ENCODE measurements around the gene TRMT61B.

DNA sequence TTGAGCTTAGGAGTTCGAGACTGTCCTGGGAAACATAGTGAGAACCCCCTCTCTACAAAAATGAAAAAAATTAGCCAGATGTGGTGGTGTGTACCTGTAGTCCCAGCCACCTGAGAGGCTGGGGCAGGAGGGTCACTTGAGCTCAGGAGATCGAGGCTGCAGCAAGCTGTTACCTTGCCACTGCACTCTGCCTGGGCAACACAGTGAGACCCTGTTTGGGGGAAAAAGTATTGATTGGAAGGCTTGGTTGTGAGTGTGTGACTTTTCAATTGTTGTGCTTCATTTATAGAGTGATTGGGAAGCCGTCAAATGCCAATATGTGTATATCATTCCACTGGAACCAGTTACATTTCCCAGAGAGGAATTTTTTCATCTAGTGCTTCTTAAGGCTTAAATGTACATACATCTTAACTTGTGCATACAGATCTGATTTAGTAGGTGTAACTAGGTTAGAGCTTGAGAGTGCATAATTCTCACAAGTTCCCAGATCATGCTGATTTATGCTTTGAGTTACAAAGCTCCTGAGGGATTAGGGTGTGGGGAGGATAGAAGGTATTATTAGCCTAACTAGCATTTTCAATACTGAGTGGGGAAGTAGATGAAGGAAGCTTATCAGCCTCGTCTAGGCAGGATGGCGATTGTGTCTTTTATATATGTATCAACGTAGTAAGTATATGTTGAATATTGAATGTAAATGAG is 39.7 kb upstream of the TRMT61B start:
- TF ChIP-seq ZNF124 (CRISPR knock-in tag; IDR thresholded peaks at IDR 0.05): no peak
- TF ChIP-seq, protein P1, sequence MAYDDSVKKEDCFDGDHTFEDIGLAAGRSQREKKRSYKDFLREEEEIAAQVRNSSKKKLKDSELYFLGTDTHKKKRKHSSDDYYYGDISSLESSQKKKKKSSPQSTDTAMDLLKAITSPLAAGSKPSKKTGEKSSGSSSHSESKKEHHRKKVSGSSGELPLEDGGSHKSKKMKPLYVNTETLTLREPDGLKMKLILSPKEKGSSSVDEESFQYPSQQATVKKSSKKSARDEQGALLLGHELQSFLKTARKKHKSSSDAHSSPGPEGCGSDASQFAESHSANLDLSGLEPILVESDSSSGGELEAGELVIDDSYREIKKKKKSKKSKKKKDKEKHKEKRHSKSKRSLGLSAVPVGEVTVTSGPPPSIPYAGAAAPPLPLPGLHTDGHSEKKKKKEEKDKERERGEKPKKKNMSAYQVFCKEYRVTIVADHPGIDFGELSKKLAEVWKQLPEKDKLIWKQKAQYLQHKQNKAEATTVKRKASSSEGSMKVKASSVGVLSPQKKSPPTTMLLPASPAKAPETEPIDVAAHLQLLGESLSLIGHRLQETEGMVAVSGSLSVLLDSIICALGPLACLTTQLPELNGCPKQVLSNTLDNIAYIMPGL (CRISPR knock-in tag; IDR thresholded peaks at IDR 0.05): no peak
- TF ChIP-seq, protein P2, sequence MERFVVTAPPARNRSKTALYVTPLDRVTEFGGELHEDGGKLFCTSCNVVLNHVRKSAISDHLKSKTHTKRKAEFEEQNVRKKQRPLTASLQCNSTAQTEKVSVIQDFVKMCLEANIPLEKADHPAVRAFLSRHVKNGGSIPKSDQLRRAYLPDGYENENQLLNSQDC (CRISPR knock-in tag; IDR thresholded peaks at IDR 0.05): no peak
- no peak for TF ChIP-seq POLR2AphosphoS5 (IDR thresholded peaks at IDR 0.05; ENCODE audit: control insufficient read depth, insufficient read depth, low read depth, low read length)
- no peak for TF ChIP-seq ZNF12 (CRISPR knock-in tag; IDR thresholded peaks at IDR 0.05)
- TF ChIP-seq HDAC2 (IDR thresholded peaks at IDR 0.05): no peak
- TF ChIP-seq CBFA2T2 (conservative IDR thresholded peaks at IDR 0.05): no peak
- TF ChIP-seq, protein P3, sequence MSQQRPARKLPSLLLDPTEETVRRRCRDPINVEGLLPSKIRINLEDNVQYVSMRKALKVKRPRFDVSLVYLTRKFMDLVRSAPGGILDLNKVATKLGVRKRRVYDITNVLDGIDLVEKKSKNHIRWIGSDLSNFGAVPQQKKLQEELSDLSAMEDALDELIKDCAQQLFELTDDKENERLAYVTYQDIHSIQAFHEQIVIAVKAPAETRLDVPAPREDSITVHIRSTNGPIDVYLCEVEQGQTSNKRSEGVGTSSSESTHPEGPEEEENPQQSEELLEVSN (IDR thresholded peaks at IDR 0.05; ENCODE audit: borderline replicate concordance in 1 of 2, extremely low read depth in 1 of 2, insufficient read depth in 1 of 2, insufficient read length in 1 of 2, low read depth in 1 of 2, low read length in 1 of 2, poor library complexity in 1 of 2, severe bottlenecking in 1 of 2): no peak
- no peak for TF ChIP-seq CAMTA2 (CRISPR knock-in tag; conservative IDR thresholded peaks at IDR 0.05)
